SU-DHL-6 (cell line): ENCODE measurements around the gene RPL11.
"Not testable (repeated sequence)": the region's sequence is repeated elsewhere in the genome, so short reads cannot be mapped to it uniquely, and the experiment has no call there.

Source experiments
- H2AFZ ChIP-seq: fragments of 200-600 bp; sonication (generic); 2 replicates; pipeline ENCODE4 v1.6.1; 2014; ENCODE audit warnings: low read depth, mild to moderate bottlenecking, moderate library complexity, mixed read lengths, antibody characterized with exemption, low read length; ENCODE audit not compliant: severe bottlenecking
- H3F3A ChIP-seq: fragments of 200-600 bp; shearing (Covaris generic); 2 replicates; pipeline ENCODE4 v1.6.0; 2016; ENCODE audit warnings: antibody characterized with exemption, mild to moderate bottlenecking; ENCODE audit not compliant: insufficient read depth
- H3K27ac ChIP-seq: fragments of 200-600 bp; sonication (generic); 2 replicates; pipeline ENCODE4 v1.5.1; 2016; ENCODE audit warnings: low read depth, mild to moderate bottlenecking, low read length, moderate library complexity, mixed read lengths
- H3K27me3 ChIP-seq: fragments of 200-600 bp; sonication (generic), shearing (Covaris generic); 2 replicates; pipeline ENCODE4 v1.6.0; 2014; ENCODE audit warnings: mild to moderate bottlenecking, low read length
- H3K36me3 ChIP-seq: fragments of 200-600 bp; sonication (generic); 2 replicates; pipeline ENCODE4 v1.6.1; 2014; ENCODE audit warnings: mild to moderate bottlenecking, low read length, mixed read lengths
- H3K4me2 ChIP-seq: fragments of 300-600, 200-600 bp; shearing (Covaris generic), sonication (generic); 2 replicates; pipeline ENCODE4 v1.6.0; 2014; ENCODE audit warnings: low read length, low read depth, mild to moderate bottlenecking; ENCODE audit not compliant: poor library complexity, severe bottlenecking
- H3K4me3 ChIP-seq: fragments of 200-600 bp; sonication (generic); 2 replicates; pipeline ENCODE4 v1.5.1; 2014; ENCODE audit warnings: antibody characterized with exemption, low read length, mild to moderate bottlenecking, mixed read lengths; ENCODE audit not compliant: insufficient read depth, poor library complexity, severe bottlenecking
- H3K79me2 ChIP-seq: fragments of 200-600 bp; sonication (generic); 2 replicates; pipeline ENCODE4 v1.6.1; 2014; ENCODE audit warnings: mild to moderate bottlenecking, low read length, moderate library complexity; ENCODE audit not compliant: insufficient read depth
- H3K9ac ChIP-seq: fragments of 200-600 bp; sonication (generic); 2 replicates; pipeline ENCODE4 v1.7.0; 2014; ENCODE audit warnings: mild to moderate bottlenecking, low read length
- H3K9me2 ChIP-seq: fragments of 200-600 bp; sonication (generic); replicated peaks from 2 replicates; pipeline ENCODE4 v1.6.1; 2014; ENCODE audit warnings: low read length; ENCODE audit not compliant: insufficient read depth
- H3K9me3 ChIP-seq: fragments of 200-600 bp; sonication (generic); 2 replicates; pipeline ENCODE4 v1.6.1; 2014; ENCODE audit warnings: low read length, mixed read lengths; ENCODE audit not compliant: insufficient read depth
- H4K20me1 ChIP-seq: fragments of 200-600 bp; sonication (generic); 2 replicates; pipeline ENCODE4 v1.6.1; 2014; ENCODE audit warnings: low read depth, mild to moderate bottlenecking, antibody characterized with exemption, low read length, moderate library complexity, mixed read lengths
- CTCF ChIP-seq: fragments of 200-600 bp; sonication (generic); IDR thresholded peaks from one replicate; pipeline ENCODE4 v1.5.1; 2017; ENCODE audit warnings: antibody characterized with exemption, mild to moderate bottlenecking, low read length, moderate library complexity; ENCODE audit not compliant: insufficient read depth, poor library complexity, severe bottlenecking
- EZH2phosphoT487 ChIP-seq: fragments of 200-600 bp; sonication (generic), shearing (Covaris generic); conservative IDR thresholded peaks from 2 replicates; pipeline ENCODE4 v1.6.1; 2018; ENCODE audit warnings: mild to moderate bottlenecking, antibody characterized with exemption, low read length, moderate library complexity, mixed read lengths

Gene RPL11

GRCh38 chr1:23679815-23680214, 11.8 kb upstream of the RPL11 start:
- no peak for TF ChIP-seq CTCF
- TF ChIP-seq EZH2phosphoT487: no peak
- no peaks in the 10 kb centered on the region for H3F3A ChIP-seq
- H3K27ac ChIP-seq: no peak overlapping the region
- no peaks in the 10 kb centered on the region for H3K79me2 ChIP-seq
- no peaks in the 10 kb centered on the region for H4K20me1 ChIP-seq
- no peaks in the 10 kb centered on the region for H3K9me2 ChIP-seq
- no peak overlapping the region for H2AFZ ChIP-seq
- no peak overlapping the region for H3K9ac ChIP-seq
- no peak overlapping the region for H3K4me2 ChIP-seq
- H3K36me3 ChIP-seq: no peaks in the 10 kb centered on the region
- H3K27me3 ChIP-seq: no peaks in the 10 kb centered on the region
- H3K4me3 ChIP-seq: no peak overlapping the region
- no peaks in the 10 kb centered on the region for H3K9me3 ChIP-seq

GRCh38 chr1:23682946-23683345, 8.7 kb upstream of the RPL11 start:
- no peak overlapping the region for H3K27ac ChIP-seq
- no peaks in the 10 kb centered on the region for H3K9me2 ChIP-seq
- H3K36me3 ChIP-seq: no peaks in the 10 kb centered on the region
- H2AFZ ChIP-seq: no peak overlapping the region
- no peaks in the 10 kb centered on the region for H3K27me3 ChIP-seq
- TF ChIP-seq CTCF (no peak), EZH2phosphoT487 (no peak)
- H3F3A ChIP-seq: no peaks in the 10 kb centered on the region
- no peaks in the 10 kb centered on the region for H4K20me1 ChIP-seq
- H3K9ac ChIP-seq: no peak overlapping the region
- no peak overlapping the region for H3K4me2 ChIP-seq
- no peak overlapping the region for H3K4me3 ChIP-seq
- no peaks in the 10 kb centered on the region for H3K9me3 ChIP-seq
- no peaks in the 10 kb centered on the region for H3K79me2 ChIP-seq

GRCh38 chr1:23684415-23684814, 7.2 kb upstream of the RPL11 start:
- TF ChIP-seq EZH2phosphoT487 (no peak), CTCF (no peak)
- no peaks in the 10 kb centered on the region for H3K36me3 ChIP-seq
- H3F3A ChIP-seq: no peaks in the 10 kb centered on the region
- no peak overlapping the region for H3K27ac ChIP-seq
- H3K27me3 ChIP-seq: no peaks in the 10 kb centered on the region
- H4K20me1 ChIP-seq: no peaks in the 10 kb centered on the region
- no peaks in the 10 kb centered on the region for H3K9me3 ChIP-seq
- no peaks in the 10 kb centered on the region for H3K9me2 ChIP-seq
- no peaks in the 10 kb centered on the region for H3K79me2 ChIP-seq
- no peak overlapping the region for H3K9ac ChIP-seq
- H3K4me2 ChIP-seq: no peak overlapping the region
- no peak overlapping the region for H2AFZ ChIP-seq
- H3K4me3 ChIP-seq: no peak overlapping the region

GRCh38 chr1:23685197-23685596, 6.4 kb upstream of the RPL11 start:
- not testable (repeated sequence) for H3K9ac ChIP-seq, H3K4me3 ChIP-seq, H3F3A ChIP-seq, H3K9me3 ChIP-seq, H2AFZ ChIP-seq, H4K20me1 ChIP-seq, H3K27ac ChIP-seq, H3K27me3 ChIP-seq, H3K79me2 ChIP-seq, H3K9me2 ChIP-seq, H3K4me2 ChIP-seq, H3K36me3 ChIP-seq

- H3F3A ChIP-seq, H4K20me1 ChIP-seq, H3K4me3 ChIP-seq, H3K36me3 ChIP-seq, H3K9me3 ChIP-seq, H3K9ac ChIP-seq, H3K4me2 ChIP-seq, H3K27ac ChIP-seq, H3K27me3 ChIP-seq, H2AFZ ChIP-seq, H3K9me2 ChIP-seq: not testable (repeated sequence)
- peaks cover 11% of the 10 kb centered on the region for H3K79me2 ChIP-seq
These were observed 3.9 kb upstream of the RPL11 start for GRCh38 chr1:23687680-23688079.

GRCh38 chr1:23688281-23688680, 3.3 kb upstream of the RPL11 start:
- H3K9me3 ChIP-seq, H3K27me3 ChIP-seq, H3K27ac ChIP-seq, H3K9ac ChIP-seq, H4K20me1 ChIP-seq, H3K4me3 ChIP-seq, H2AFZ ChIP-seq, H3F3A ChIP-seq, H3K36me3 ChIP-seq, H3K4me2 ChIP-seq, H3K9me2 ChIP-seq: not testable (repeated sequence)
- peaks cover 17% of the 10 kb centered on the region for H3K79me2 ChIP-seq
